ENCODE data around the gene DMGDH.
A peak's percentile ranks its signal among the peaks of the same experiment; 100 is the strongest.

The DMGDH gene

GRCh38 chr5:78974011-78974410 is 95.5 kb downstream of the DMGDH start:
- DNase-seq = no peak

- peak; percentile 58 for DNase-seq
These were observed 96.6 kb downstream of the DMGDH start for GRCh38 chr5:78972654-78973428.

- no peak for DNase-seq
These were observed 97.5 kb downstream of the DMGDH start for GRCh38 chr5:78971998-78972397.

- no peak for DNase-seq
These were observed 100.7 kb downstream of the DMGDH start for GRCh38 chr5:78968781-78969180.

- peak; percentile 69 for DNase-seq
These were observed 104.6 kb downstream of the DMGDH start for GRCh38 chr5:78964889-78965288.

GRCh38 chr5:78961743-78962142 is 107.7 kb downstream of the DMGDH start:
- no peak for DNase-seq

GRCh38 chr5:78959767-78960166 is 109.7 kb downstream of the DMGDH start:
- DNase-seq = no peak

- DNase-seq = no peak
These were observed 110.6 kb downstream of the DMGDH start for GRCh38 chr5:78958672-78959445.

GRCh38 chr5:78956901-78957300 is 112.6 kb downstream of the DMGDH start:
- DNase-seq = no peak

GRCh38 chr5:78953092-78953800 is 116.2 kb downstream of the DMGDH start:
- peak; percentile 70 for DNase-seq
